Pancreas (tissue), 10 donors: Measurements from ENCODE around the gene KIF11. TPM values are rescaled to one million over a fixed set of nuclear protein-coding genes. Genes with fewer than 3 reads are reported as not detected.
"Not testable (repeated sequence)": the region's sequence is repeated elsewhere in the genome, so short reads cannot be mapped to it uniquely, and the experiment has no call there.

Source experiments
- ATAC-seq, 4 donors: fragments of 200-7000 bp; cut with Tn5 transposase; one replicate each; pipeline versions ENCODE4 v1.8.0 to v1.9.1; 2020; ENCODE audit warnings: mild to moderate bottlenecking in 4 of 4, moderate library complexity in 4 of 4
- DNase-seq, 6 donors: peaks; one replicate each; pipeline ENCODE4 v3.0.0-alpha.2; 2020
- FAIRE-seq: peaks from 2 replicates; lab custom pipeline; 2012; peaks lifted over from hg19 to GRCh38; lab: Jason Lieb, UNC
- H3K27ac ChIP-seq, 4 donors: fragments of 200-600 bp; sonication (generic); 1 replicate in 3 of 4; 2 replicates in 1 of 4; pipeline versions ENCODE4 v1.5.0 to v1.8.0; 2020
- H3K27me3 ChIP-seq, 4 donors: fragments of 200-600 bp; one replicate each; pipeline ENCODE4 v1.8.0; 2021
- H3K36me3 ChIP-seq, 3 donors: fragments of 200-600 bp; sonication (generic) in 1 of 3; one replicate each; pipeline versions ENCODE4 v1.5.0 to v1.8.0; 2020 to 2021
- H3K4me1 ChIP-seq, 3 donors: fragments of 200-600 bp; one replicate each; pipeline ENCODE4 v1.8.0; 2021
- H3K4me3 ChIP-seq, 4 donors: fragments of 200-600 bp; sonication (generic) in 2 of 4; one replicate each; pipeline versions ENCODE4 v1.5.0 to v1.8.0; 2020 to 2021
- H3K9me3 ChIP-seq, 4 donors: fragments of 200-600 bp; one replicate each; pipeline ENCODE4 v1.8.0; 2021
- WGBS, 2 donors: extraction: QIAGEN DNeasy Blood & Tissue Kit; methylation state at CpG; one replicate each; pipeline ENCODE4 v1.1.7; 2013; 5-methylcytosine and 5-hydroxymethylcytosine counted together
- intact Hi-C, 3 donors: fragments of 100-400 bp; cut with DNase I; formaldehyde crosslinking; loops; one replicate each; pipeline versions ENCODE4 v1.11.1 to v1.14.2; 2022
- polyA plus RNA-seq, 2 donors: library from polyadenylated mRNA; stranded (reverse); fragments of 200-250 nt; gene quantifications; one replicate each; pipeline ENCODE4 v1.2.3, GENCODE V29; 2013
- total RNA-seq, 6 donors: library from RNA; stranded (reverse); fragmentation: NEBNext Ultra II Directional in 4 of 6; extraction: Animal tissue kit (Norgen Biotek cat#: 25700) in 4 of 6; gene quantifications; one replicate each; pipeline versions ENCODE4 v1.2.1 to v1.2.4, GENCODE V29; 2021 to 2023
- TF ChIP-seq, protein P1 (sequence below), 4 donors: fragments of 200-600 bp; sonication (generic) in 3 of 4; IDR thresholded peaks; one replicate each; pipeline versions ENCODE4 v1.5.0 to v1.8.0; 2021; ENCODE audit warnings: antibody characterized with exemption in 4 of 4
- donor health status: healthy with polysubstance abuse.
- donor health status: DM: no; HTN: no; CAD: no; lungs with moderate emphysema.
- donor health status: DM: no; HTN: no; CAD: no.
- donor health status: control.
- donor health status: control.
- donor health status: Bipolar disorder and iron deficiency.
- donor health status: DM: yes; HTN: yes; CAD: no.
- donor health status: DM: no; HTN: no; CAD: no.
- donor health status: DM: no; HTN: no; CAD: no.
- donor health status: DM: yes; HTN: yes; CAD: no.

KIF11 gene
- total and polyA plus RNA-seq, 8 donors = 0.19 to 1.1 (median 0.41) TPM

DNA sequence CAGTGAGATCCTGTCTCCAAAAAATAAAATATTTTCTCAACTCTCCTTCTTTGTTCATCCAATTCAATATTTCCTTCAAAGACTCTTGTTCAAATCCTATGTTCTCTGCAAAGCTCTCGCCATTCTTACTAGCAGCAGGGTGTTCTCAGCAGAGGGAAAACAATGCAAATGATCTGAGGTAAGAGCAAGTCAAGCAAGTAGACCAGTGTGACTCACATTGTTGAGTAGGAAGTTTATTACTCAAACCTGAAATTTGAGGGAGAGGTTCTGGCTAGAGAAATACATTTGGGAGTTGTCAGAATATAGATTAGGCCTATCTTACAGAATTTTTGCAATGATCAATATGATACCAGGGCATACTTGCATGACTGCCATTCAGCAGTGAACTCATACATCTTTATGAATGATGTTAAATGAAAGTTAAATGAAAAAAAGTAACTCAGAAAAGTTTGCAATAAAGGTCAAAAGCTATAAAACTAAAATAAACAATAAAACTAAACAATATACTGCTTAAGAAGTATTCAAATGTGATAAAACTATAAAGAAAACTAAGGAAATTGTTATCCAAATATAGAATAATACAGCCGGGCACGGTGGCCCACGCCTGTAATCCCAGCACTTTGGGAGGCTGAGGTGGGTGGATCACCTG is 24.9 kb upstream of the KIF11 start:
- peak in 2 of 4 donors; percentile 17 to 47 for ATAC-seq
- DNase-seq = no peak
- TF ChIP-seq, protein P1, sequence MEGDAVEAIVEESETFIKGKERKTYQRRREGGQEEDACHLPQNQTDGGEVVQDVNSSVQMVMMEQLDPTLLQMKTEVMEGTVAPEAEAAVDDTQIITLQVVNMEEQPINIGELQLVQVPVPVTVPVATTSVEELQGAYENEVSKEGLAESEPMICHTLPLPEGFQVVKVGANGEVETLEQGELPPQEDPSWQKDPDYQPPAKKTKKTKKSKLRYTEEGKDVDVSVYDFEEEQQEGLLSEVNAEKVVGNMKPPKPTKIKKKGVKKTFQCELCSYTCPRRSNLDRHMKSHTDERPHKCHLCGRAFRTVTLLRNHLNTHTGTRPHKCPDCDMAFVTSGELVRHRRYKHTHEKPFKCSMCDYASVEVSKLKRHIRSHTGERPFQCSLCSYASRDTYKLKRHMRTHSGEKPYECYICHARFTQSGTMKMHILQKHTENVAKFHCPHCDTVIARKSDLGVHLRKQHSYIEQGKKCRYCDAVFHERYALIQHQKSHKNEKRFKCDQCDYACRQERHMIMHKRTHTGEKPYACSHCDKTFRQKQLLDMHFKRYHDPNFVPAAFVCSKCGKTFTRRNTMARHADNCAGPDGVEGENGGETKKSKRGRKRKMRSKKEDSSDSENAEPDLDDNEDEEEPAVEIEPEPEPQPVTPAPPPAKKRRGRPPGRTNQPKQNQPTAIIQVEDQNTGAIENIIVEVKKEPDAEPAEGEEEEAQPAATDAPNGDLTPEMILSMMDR (IDR thresholded peaks at IDR 0.05) = no peak

DNA sequence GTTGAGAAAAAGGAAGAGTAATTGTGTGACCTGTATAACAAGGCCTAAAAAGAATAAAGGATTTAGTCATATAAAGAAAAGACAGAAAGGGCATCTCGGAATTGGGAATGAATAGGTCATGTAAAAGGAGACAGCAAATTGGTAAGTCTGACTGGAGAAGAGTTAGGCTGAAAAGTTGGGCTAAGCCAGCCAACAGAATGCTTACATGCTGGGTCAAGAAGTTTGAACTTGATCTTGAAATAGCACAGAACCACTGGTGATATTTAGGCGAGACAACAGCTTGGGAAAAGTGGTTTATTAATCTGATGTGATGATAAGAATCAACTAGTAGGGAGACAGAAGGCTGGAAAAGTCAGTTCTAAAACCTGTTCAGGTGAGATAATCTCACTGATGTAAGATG is 23.9 kb upstream of the KIF11 start:
- ATAC-seq = no peak
- no peaks in the 10 kb centered on the region for H3K9me3 ChIP-seq
- no peaks in the 10 kb centered on the region for H3K27me3 ChIP-seq
- TF ChIP-seq, protein P1 (IDR thresholded peaks at IDR 0.05) = no peak
- H3K4me3 ChIP-seq = no peak overlapping the region
- DNase-seq = no peak
- H3K4me1 ChIP-seq = peaks cover 0 to 13% (median 10%) of the 10 kb centered on the region in 3 donors
- H3K36me3 ChIP-seq = no peaks in the 10 kb centered on the region
- intact Hi-C loops = no loop called here
- 81 to 84% methylated on average over 2 of the region's 2 CpGs for WGBS, 2 donors
- no peak overlapping the region for H3K27ac ChIP-seq
- no peak for FAIRE-seq

More for the DNA sequence above, 24.9 kb upstream of the KIF11 start:
- intact Hi-C loops = no loop called here
- H3K4me1 ChIP-seq = peaks cover 0 to 13% (median 10%) of the 10 kb centered on the region in 3 donors
- no peak overlapping the region for H3K4me3 ChIP-seq
- WGBS, 2 donors = 85 to 95% methylated on average over 4 of the region's 4 CpGs
- no peaks in the 10 kb centered on the region for H3K27me3 ChIP-seq
- no peak overlapping the region for H3K27ac ChIP-seq
- no peak for FAIRE-seq
- no peaks in the 10 kb centered on the region for H3K9me3 ChIP-seq
- no peaks in the 10 kb centered on the region for H3K36me3 ChIP-seq

DNA sequence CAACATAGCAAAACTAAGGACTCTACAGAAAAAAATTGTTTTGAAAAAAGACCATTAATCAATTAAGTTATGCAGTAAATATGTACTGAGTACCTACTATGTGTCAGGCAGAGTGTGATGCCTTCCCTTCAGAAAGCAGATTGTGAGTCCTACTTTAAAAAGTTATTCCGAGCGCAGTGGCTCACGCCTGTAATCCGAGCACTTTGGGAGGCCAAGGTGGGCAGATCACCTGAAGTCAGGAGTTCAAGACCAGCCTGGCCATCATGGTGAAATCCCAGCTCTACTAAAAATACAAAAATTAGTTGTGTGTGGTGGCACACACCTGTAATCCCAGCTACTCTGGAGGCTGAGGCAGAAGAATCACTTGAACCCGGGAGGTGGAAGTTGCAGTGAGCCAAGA is 23.3 kb upstream of the KIF11 start:
- not testable (repeated sequence) for ATAC-seq

DNA sequence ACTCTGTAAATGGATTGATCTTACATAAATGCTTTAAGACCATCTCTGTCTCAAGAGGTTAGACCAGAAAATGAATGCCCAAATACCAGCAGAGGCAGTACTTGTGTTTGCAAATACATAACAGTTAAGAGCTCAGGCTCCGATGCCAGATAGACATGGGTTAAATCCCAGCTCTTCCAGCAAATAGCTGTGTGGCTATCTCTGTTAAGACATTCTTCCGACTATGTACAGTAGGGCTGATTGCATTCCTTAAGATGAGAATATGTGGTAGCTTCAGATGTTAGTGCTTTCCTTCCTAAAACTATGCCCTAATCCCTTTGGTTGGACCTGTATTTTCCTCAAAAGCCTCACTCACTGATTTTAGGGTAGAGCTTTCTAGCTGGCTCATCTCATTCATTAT is 21.3 kb upstream of the KIF11 start:
- peak overlapping the region in 1 of 4 donors; percentile 77 for H3K4me3 ChIP-seq
- TF ChIP-seq, protein P1 (IDR thresholded peaks at IDR 0.05) = no peak
- FAIRE-seq (no peak), DNase-seq (no peak), ATAC-seq (no peak)
- H3K9me3 ChIP-seq = no peaks in the 10 kb centered on the region
- H3K27ac ChIP-seq = no peak overlapping the region
- no peaks in the 10 kb centered on the region for H3K27me3 ChIP-seq
- no peaks in the 10 kb centered on the region for H3K36me3 ChIP-seq
- intact Hi-C loops = loop anchor here in 1 of 3 donors (10.0 kb wide), 1 partner anchor 57 kb away; no protein-coding TSS in a partner anchor
- 19 to 24% methylated on average over 2 of the region's 2 CpGs for WGBS, 2 donors
- peaks cover 0 to 16% (median 13%) of the 10 kb centered on the region in 3 donors for H3K4me1 ChIP-seq

More for the DNA sequence above, 23.3 kb upstream of the KIF11 start:
- not testable (repeated sequence) for H3K27ac ChIP-seq, DNase-seq, H3K27me3 ChIP-seq, H3K36me3 ChIP-seq, H3K9me3 ChIP-seq, FAIRE-seq, H3K4me3 ChIP-seq
- H3K4me1 ChIP-seq = peaks cover 0 to 13% (median 10%) of the 10 kb centered on the region in 3 donors
- intact Hi-C loops = loop anchor here in 1 of 3 donors (10.0 kb wide), 1 partner anchor 55 kb away; no protein-coding TSS in a partner anchor
- 89 to 90% methylated on average over 5 of the region's 5 CpGs for WGBS, 2 donors

DNA sequence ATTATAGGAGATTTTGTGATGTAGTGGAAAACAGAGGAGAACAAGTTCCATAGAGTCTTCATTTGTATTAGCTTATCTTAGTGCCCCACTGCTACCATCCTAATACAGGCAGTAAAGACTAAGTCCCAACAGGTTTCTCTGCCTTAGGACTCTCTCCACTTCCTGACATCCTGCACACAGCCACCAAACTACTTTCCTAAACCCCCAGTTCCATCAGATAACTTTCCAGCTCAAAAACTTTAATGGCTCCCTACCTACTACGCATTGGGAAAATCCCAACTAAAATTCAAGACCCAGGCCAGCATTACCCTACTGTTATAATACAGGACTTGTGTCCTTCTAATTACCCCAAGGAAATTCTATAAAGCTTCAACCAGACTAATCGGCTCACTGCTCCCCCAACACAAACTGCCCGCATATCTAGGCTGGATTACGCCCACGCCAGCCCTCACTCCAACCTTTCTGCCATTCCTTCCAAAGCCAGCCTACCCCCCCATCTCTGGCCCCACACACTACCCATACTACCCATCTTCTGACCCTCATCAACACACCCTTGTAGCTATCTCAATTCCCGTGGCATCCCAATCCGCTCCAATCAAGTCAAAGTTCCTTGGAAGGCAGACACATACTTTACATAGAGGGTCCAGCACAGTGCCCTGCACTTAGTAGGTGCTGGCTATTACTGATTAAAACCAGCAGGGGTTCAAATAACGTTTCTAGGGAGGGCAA is 20.4 kb upstream of the KIF11 start:
- no peaks in the 10 kb centered on the region for H3K36me3 ChIP-seq
- TF ChIP-seq, protein P1 (IDR thresholded peaks at IDR 0.05) = no peak
- no peak overlapping the region for H3K27ac ChIP-seq
- FAIRE-seq (no peak), ATAC-seq (no peak), DNase-seq (peak in 1 of 6 donors; percentile 25)
- intact Hi-C loops = loop anchor here in 1 of 3 donors (10.0 kb wide), 1 partner anchor 58 kb away; no protein-coding TSS in a partner anchor
- H3K4me1 ChIP-seq = peaks cover 0 to 16% (median 13%) of the 10 kb centered on the region in 3 donors
- peak overlapping the region; percentile 75 to 98 (median 84) for H3K4me3 ChIP-seq
- H3K9me3 ChIP-seq = no peaks in the 10 kb centered on the region
- 25 to 26% methylated on average over 8 of the region's 8 CpGs for WGBS, 2 donors
- no peaks in the 10 kb centered on the region for H3K27me3 ChIP-seq
